Measurements from ENCODE around the gene HOXB6.

The HOXB6 gene

GRCh38 chr17:48604770-48605329 is at the start of gene HOXB6:
TSS of gene HOXB6 (minus strand) at chr17:48604986. CDS start at chr17:48598150, 6,836 bp downstream.
- Mint-ChIP-seq H3K4me3 (peak within 1 kb of the TSS; percentile 31), H3K27me3 (peaks cover 83% of the 10 kb centered on the region)

GRCh38 chr17:48649741-48650140 is 45.0 kb upstream of the HOXB6 start:
- Mint-ChIP-seq H3K9me3 (no peaks in the 10 kb centered on the region), H3K36me3 (ENCODE audit: low read depth) (no peaks in the 10 kb centered on the region), H3K4me1 (ENCODE audit: low read depth) (peaks cover 21% of the 10 kb centered on the region), H3K4me3 (no peak overlapping the region), H3K27ac (no peak overlapping the region), H3K27me3 (peaks cover 44% of the 10 kb centered on the region)

More at GRCh38 chr17:48604770-48605329, at the start of gene HOXB6:
- no peaks in the 10 kb centered on the region for H3K9me3 Mint-ChIP-seq
- H3K27ac Mint-ChIP-seq, result no peak within 1 kb of the TSS
- no peaks in the 10 kb centered on the region for H3K36me3 Mint-ChIP-seq (ENCODE audit: low read depth)
- peaks cover 4% of the 10 kb centered on the region for H3K4me1 Mint-ChIP-seq (ENCODE audit: low read depth)

- Mint-ChIP-seq H3K9me3 (no peaks in the 10 kb centered on the region), H3K27ac (no peak overlapping the region), H3K4me1 (ENCODE audit: low read depth) (peaks cover 21% of the 10 kb centered on the region), H3K36me3 (ENCODE audit: low read depth) (no peaks in the 10 kb centered on the region), H3K4me3 (peak overlapping the region; percentile 78), H3K27me3 (peaks cover 62% of the 10 kb centered on the region)
Measured at GRCh38 chr17:48647963-48648245, 43.1 kb upstream of the HOXB6 start.

- Mint-ChIP-seq H3K4me1 (ENCODE audit: low read depth) (peaks cover 21% of the 10 kb centered on the region), H3K27ac (no peak overlapping the region), H3K36me3 (ENCODE audit: low read depth) (no peaks in the 10 kb centered on the region), H3K9me3 (no peaks in the 10 kb centered on the region), H3K27me3 (peaks cover 68% of the 10 kb centered on the region), H3K4me3 (peak overlapping the region; percentile 78)
Measured at GRCh38 chr17:48647103-48647962, 42.5 kb upstream of the HOXB6 start.

GRCh38 chr17:48646183-48647102 is 41.7 kb upstream of the HOXB6 start:
- H3K4me1 Mint-ChIP-seq (ENCODE audit: low read depth), result peaks cover 21% of the 10 kb centered on the region
- H3K36me3 Mint-ChIP-seq (ENCODE audit: low read depth), result no peaks in the 10 kb centered on the region
- peak overlapping the region; percentile 78 for H3K4me3 Mint-ChIP-seq
- H3K27me3 Mint-ChIP-seq, result peaks cover 76% of the 10 kb centered on the region
- no peak overlapping the region for H3K27ac Mint-ChIP-seq
- no peaks in the 10 kb centered on the region for H3K9me3 Mint-ChIP-seq

GRCh38 chr17:48645639-48646182 is 40.9 kb upstream of the HOXB6 start:
- Mint-ChIP-seq H3K4me3 (peak overlapping the region; percentile 78), H3K4me1 (ENCODE audit: low read depth) (peaks cover 21% of the 10 kb centered on the region), H3K27me3 (peaks cover 83% of the 10 kb centered on the region), H3K36me3 (ENCODE audit: low read depth) (no peaks in the 10 kb centered on the region), H3K9me3 (no peaks in the 10 kb centered on the region), H3K27ac (no peak overlapping the region)

- Mint-ChIP-seq H3K4me1 (ENCODE audit: low read depth) (peaks cover 21% of the 10 kb centered on the region), H3K4me3 (no peak overlapping the region), H3K36me3 (ENCODE audit: low read depth) (no peaks in the 10 kb centered on the region), H3K9me3 (no peaks in the 10 kb centered on the region), H3K27ac (no peak overlapping the region), H3K27me3 (peaks cover 83% of the 10 kb centered on the region)
Measured at GRCh38 chr17:48644910-48645557, 40.2 kb upstream of the HOXB6 start.

- H3K27me3 Mint-ChIP-seq, result peaks cover 85% of the 10 kb centered on the region
- H3K9me3 Mint-ChIP-seq, result no peaks in the 10 kb centered on the region
- no peaks in the 10 kb centered on the region for H3K36me3 Mint-ChIP-seq (ENCODE audit: low read depth)
- no peak overlapping the region for H3K27ac Mint-ChIP-seq
- no peak overlapping the region for H3K4me3 Mint-ChIP-seq
- H3K4me1 Mint-ChIP-seq (ENCODE audit: low read depth), result peaks cover 21% of the 10 kb centered on the region
Measured at GRCh38 chr17:48644159-48644558, 39.4 kb upstream of the HOXB6 start.

- Mint-ChIP-seq H3K4me1 (ENCODE audit: low read depth) (peaks cover 21% of the 10 kb centered on the region), H3K9me3 (no peaks in the 10 kb centered on the region), H3K27me3 (peaks cover 89% of the 10 kb centered on the region), H3K27ac (no peak overlapping the region), H3K4me3 (no peak overlapping the region), H3K36me3 (ENCODE audit: low read depth) (no peaks in the 10 kb centered on the region)
Measured at GRCh38 chr17:48643697-48644012, 38.9 kb upstream of the HOXB6 start.

- Mint-ChIP-seq H3K36me3 (ENCODE audit: low read depth) (no peaks in the 10 kb centered on the region), H3K9me3 (no peaks in the 10 kb centered on the region), H3K27me3 (peaks cover 88% of the 10 kb centered on the region), H3K4me3 (no peak overlapping the region), H3K27ac (no peak overlapping the region), H3K4me1 (ENCODE audit: low read depth) (peaks cover 21% of the 10 kb centered on the region)
Measured at GRCh38 chr17:48642843-48643696, 38.3 kb upstream of the HOXB6 start.

GRCh38 chr17:48642059-48642842 is 37.5 kb upstream of the HOXB6 start:
- H3K9me3 Mint-ChIP-seq, result no peaks in the 10 kb centered on the region
- peaks cover 17% of the 10 kb centered on the region for H3K4me1 Mint-ChIP-seq (ENCODE audit: low read depth)
- no peak overlapping the region for H3K27ac Mint-ChIP-seq
- peaks cover 89% of the 10 kb centered on the region for H3K27me3 Mint-ChIP-seq
- H3K4me3 Mint-ChIP-seq, result no peak overlapping the region
- no peaks in the 10 kb centered on the region for H3K36me3 Mint-ChIP-seq (ENCODE audit: low read depth)

GRCh38 chr17:48641541-48642058 is 36.8 kb upstream of the HOXB6 start:
- H3K4me1 Mint-ChIP-seq (ENCODE audit: low read depth), result peaks cover 15% of the 10 kb centered on the region
- no peaks in the 10 kb centered on the region for H3K36me3 Mint-ChIP-seq (ENCODE audit: low read depth)
- peaks cover 92% of the 10 kb centered on the region for H3K27me3 Mint-ChIP-seq
- H3K27ac Mint-ChIP-seq, result no peak overlapping the region
- no peak overlapping the region for H3K4me3 Mint-ChIP-seq
- no peaks in the 10 kb centered on the region for H3K9me3 Mint-ChIP-seq

- Mint-ChIP-seq H3K27me3 (peaks cover 94% of the 10 kb centered on the region), H3K9me3 (no peaks in the 10 kb centered on the region), H3K4me1 (ENCODE audit: low read depth) (peaks cover 11% of the 10 kb centered on the region), H3K27ac (no peak overlapping the region), H3K36me3 (ENCODE audit: low read depth) (no peaks in the 10 kb centered on the region), H3K4me3 (no peak overlapping the region)
Measured at GRCh38 chr17:48640858-48641180, 36.0 kb upstream of the HOXB6 start.
